H1 (cell line): ENCODE results near the gene XPO1. TPM values are rescaled to one million over a fixed set of nuclear protein-coding genes. Genes with fewer than 3 reads are reported as not detected.

ENCODE experiments used
- CTCF ChIA-PET: fragments of 300-600 bp; sonication (Branson Sonifier 250); formaldehyde crosslinking; loops from one replicate; lab custom pipeline; 2021; ENCODE audit not compliant: partially characterized antibody; lab: Charles Lee
- POLR2A ChIA-PET: fragments of 300-600 bp; sonication (Branson Sonifier 250); formaldehyde crosslinking; loops from one replicate; lab custom pipeline; 2021; ENCODE audit warnings: inconsistent platforms; ENCODE audit not compliant: partially characterized antibody; lab: Charles Lee
- DNase-seq, 2 experiments: peaks; one replicate each; pipeline versions ENCODE4 v3.0.0 to v3.0.0-alpha.2; 2010 to 2022; ENCODE audit warnings: low spot score in 2 of 2, low read depth in 1 of 2, mixed read lengths in 1 of 2
- FAIRE-seq: peaks from 2 replicates; lab custom pipeline; 2011; peaks lifted over from hg19 to GRCh38; lab: Jason Lieb, UNC
- H2AFZ ChIP-seq: 2 replicates; pipeline ENCODE4 v1.8.1; 2012; ENCODE audit warnings: low read length, inconsistent platforms
- H2AK5ac ChIP-seq: 2 replicates; pipeline ENCODE4 v1.6.1; 2013; ENCODE audit warnings: low read depth, low read length
- H2BK120ac ChIP-seq: replicated peaks from 2 replicates; pipeline ENCODE3; 2013; ENCODE audit warnings: low read depth, low read length, inconsistent platforms
- H2BK12ac ChIP-seq: 2 replicates; pipeline ENCODE4 v1.6.1; 2013; ENCODE audit warnings: low read depth, low read length
- H2BK15ac ChIP-seq: 2 replicates; pipeline ENCODE4 v1.6.1; 2013; ENCODE audit warnings: low read length
- H2BK20ac ChIP-seq: 2 replicates; pipeline ENCODE4 v1.6.1; 2013; ENCODE audit warnings: low read length
- H2BK5ac ChIP-seq: 2 replicates; pipeline ENCODE4 v1.6.1; 2013; ENCODE audit warnings: low read depth, low read length
- H3K14ac ChIP-seq: 2 replicates; pipeline ENCODE4 v1.6.1; 2013; ENCODE audit warnings: inconsistent platforms; ENCODE audit not compliant: insufficient read length
- H3K18ac ChIP-seq: 2 replicates; pipeline ENCODE4 v1.6.1; 2013; ENCODE audit warnings: low read length; ENCODE audit errors: extremely low read depth
- H3K23ac ChIP-seq: 2 replicates; pipeline ENCODE4 v1.6.1; 2013; ENCODE audit warnings: inconsistent platforms; ENCODE audit not compliant: insufficient read length
- H3K23me2 ChIP-seq: 2 replicates; pipeline ENCODE4 v1.6.1; 2013; ENCODE audit warnings: low read depth, low read length
- H3K27ac ChIP-seq: 2 replicates; pipeline ENCODE4 v1.6.1; 2011; ENCODE audit warnings: low read depth, low read length, inconsistent platforms
- H3K27me3 ChIP-seq, 4 experiments: replicated peaks in 1 of 4; 1 replicate in 1 of 4; 2 replicates in 3 of 4; pipeline versions ENCODE4 v1.6.1 to v1.8.1; 2011 to 2013; ENCODE audit warnings: low read length in 3 of 4, mild to moderate bottlenecking in 3 of 4, inconsistent platforms in 2 of 4, mixed read lengths in 2 of 4, moderate library complexity in 1 of 4; ENCODE audit not compliant: control insufficient read depth in 3 of 4, insufficient read depth in 3 of 4; ENCODE audit errors: extremely low read depth in 1 of 4
- H3K36me3 ChIP-seq, 4 experiments: 2 replicates each; pipeline versions ENCODE4 v1.6.1 to v1.8.1; 2011 to 2013; ENCODE audit warnings: mild to moderate bottlenecking in 4 of 4, low read length in 3 of 4, moderate library complexity in 2 of 4, control low read depth in 1 of 4, inconsistent platforms in 1 of 4; ENCODE audit not compliant: insufficient read depth in 4 of 4, control insufficient read depth in 2 of 4
- H3K4ac ChIP-seq: replicated peaks from 2 replicates; pipeline ENCODE3; 2013; ENCODE audit warnings: low read length, low read depth, mixed read lengths, inconsistent platforms; ENCODE audit not compliant: insufficient read length
- H3K4me1 ChIP-seq, 4 experiments: replicated peaks in 1 of 4; 1 replicate in 1 of 4; 2 replicates in 3 of 4; pipeline versions ENCODE4 v1.6.1 to v1.8.1; 2011 to 2013; ENCODE audit warnings: low read length in 3 of 4, inconsistent platforms in 2 of 4, mixed read lengths in 1 of 4; ENCODE audit not compliant: insufficient read depth in 4 of 4, control insufficient read depth in 3 of 4
- H3K4me2 ChIP-seq, 2 experiments: 2 replicates each; pipeline versions ENCODE4 v1.6.1 to v1.8.1; 2011 to 2013; ENCODE audit warnings: low read depth in 2 of 2, low read length in 2 of 2, control low read depth in 1 of 2, inconsistent platforms in 1 of 2, mild to moderate bottlenecking in 1 of 2; ENCODE audit not compliant: insufficient read depth in 1 of 2
- H3K4me3 ChIP-seq, 4 experiments: fragments of 200-600, 300-600 bp in 1 of 4; sonication (generic), shearing (Covaris generic), sonication (Bioruptor Twin) in 1 of 4; 2 replicates each; pipeline versions ENCODE4 v1.5.1 to v1.8.1; 2011 to 2016; ENCODE audit warnings: low read length in 4 of 4, low read depth in 3 of 4, control low read depth in 2 of 4, inconsistent platforms in 2 of 4, mild to moderate bottlenecking in 2 of 4, mixed read lengths in 1 of 4, moderate library complexity in 1 of 4; ENCODE audit not compliant: insufficient read depth in 2 of 4; ENCODE audit errors: extremely low read depth in 1 of 4
- H3K56ac ChIP-seq: replicated peaks from 2 replicates; pipeline ENCODE3; 2013; ENCODE audit warnings: low read depth, mild to moderate bottlenecking, mixed read lengths, low read length, inconsistent platforms; ENCODE audit not compliant: insufficient read length
- H3K79me1 ChIP-seq: 2 replicates; pipeline ENCODE4 v1.6.1; 2013; ENCODE audit warnings: low read depth, low read length, control low read depth
- H3K79me2 ChIP-seq, 2 experiments: 2 replicates each; pipeline versions ENCODE4 v1.6.1 to v1.8.1; 2012 to 2013; ENCODE audit warnings: low read length in 2 of 2, mild to moderate bottlenecking in 2 of 2, inconsistent platforms in 1 of 2; ENCODE audit not compliant: insufficient read depth in 2 of 2, control insufficient read depth in 1 of 2
- H3K9ac ChIP-seq, 4 experiments: replicated peaks in 1 of 4; 1 replicate in 1 of 4; 2 replicates in 3 of 4; pipeline versions ENCODE4 v1.6.1 to v1.8.1; 2011 to 2013; ENCODE audit warnings: low read depth in 3 of 4, low read length in 3 of 4, control low read depth in 2 of 4, mild to moderate bottlenecking in 2 of 4, moderate library complexity in 2 of 4, inconsistent platforms in 1 of 4; ENCODE audit errors: extremely low read depth in 1 of 4
- H3K9me3 ChIP-seq, 2 experiments: 2 replicates each; pipeline versions ENCODE4 v1.6.1 to v1.8.1; 2012 to 2013; ENCODE audit warnings: mild to moderate bottlenecking in 2 of 2, moderate library complexity in 2 of 2, control low read depth in 1 of 2, inconsistent platforms in 1 of 2, low read depth in 1 of 2, low read length in 1 of 2, mixed read lengths in 1 of 2; ENCODE audit not compliant: insufficient read depth in 2 of 2
- H4K20me1 ChIP-seq, 2 experiments: replicated peaks in 1 of 2; 2 replicates each; pipeline versions ENCODE3 to v1.8.1; 2011 to 2013; ENCODE audit warnings: inconsistent platforms in 2 of 2, low read length in 2 of 2, mild to moderate bottlenecking in 1 of 2; ENCODE audit not compliant: insufficient read depth in 2 of 2, control insufficient read depth in 1 of 2
- H4K5ac ChIP-seq: 2 replicates; pipeline ENCODE4 v1.6.1; 2013; ENCODE audit warnings: low read length, low read depth, mixed read lengths, inconsistent platforms; ENCODE audit not compliant: insufficient read length
- H4K8ac ChIP-seq: 2 replicates; pipeline ENCODE4 v1.8.0; 2013; ENCODE audit warnings: mild to moderate bottlenecking, moderate library complexity, low read length, inconsistent platforms; ENCODE audit not compliant: insufficient read depth; ENCODE audit errors: extremely low read depth
- H4K91ac ChIP-seq: replicated peaks from 2 replicates; pipeline ENCODE3; 2013; ENCODE audit warnings: low read length, mixed read lengths, inconsistent platforms; ENCODE audit not compliant: insufficient read length
- CTCF ChIP-seq, 3 experiments: IDR thresholded peaks; 1 replicate in 2 of 3; 2 replicates in 1 of 3; pipeline versions ENCODE4 v1.5.1 to v1.6.1; 2011; ENCODE audit warnings: low read length in 3 of 3, mild to moderate bottlenecking in 3 of 3, inconsistent platforms in 2 of 3, low read depth in 1 of 3, moderate library complexity in 1 of 3; ENCODE audit not compliant: insufficient read depth in 1 of 3; ENCODE audit errors: control extremely low read depth in 1 of 3
- EGR1 ChIP-seq: IDR thresholded peaks from 2 replicates; pipeline ENCODE4 v1.6.1; 2011; ENCODE audit warnings: low read depth, low read length, borderline replicate concordance
- GTF2F1 ChIP-seq: IDR thresholded peaks from 2 replicates; pipeline ENCODE4 v1.6.1; 2012; ENCODE audit warnings: low read depth, low read length, improper control_type of control experiment, borderline replicate concordance
- SAP30 ChIP-seq: fragments of 300-600 bp; sonication (generic); IDR thresholded peaks from 2 replicates; pipeline ENCODE4 v1.7.1; 2012; ENCODE audit warnings: low read length, moderate library complexity, mild to moderate bottlenecking, inconsistent platforms; ENCODE audit not compliant: insufficient read depth, insufficient replicate concordance
- SIN3A ChIP-seq, 2 experiments: IDR thresholded peaks in 1 of 2; conservative IDR thresholded peaks in 1 of 2; 2 replicates each; pipeline ENCODE4 v1.6.1; 2011 to 2012; ENCODE audit warnings: low read length in 2 of 2, improper control_type of control experiment in 1 of 2, low read depth in 1 of 2, mild to moderate bottlenecking in 1 of 2
- SIRT6 ChIP-seq: IDR thresholded peaks from one replicate; pipeline ENCODE4 v1.7.1; 2012; ENCODE audit warnings: low read length, inconsistent platforms
- SUZ12 ChIP-seq: fragments of 200-600 bp; sonication (generic); IDR thresholded peaks from 2 replicates; pipeline ENCODE4 v1.6.1; 2012; ENCODE audit warnings: mild to moderate bottlenecking, inconsistent platforms, low read length, moderate library complexity, mixed read lengths
- YY1 ChIP-seq: IDR thresholded peaks from 2 replicates; pipeline ENCODE4 v1.6.1; 2011; ENCODE audit warnings: low read depth, mild to moderate bottlenecking, low read length
- WGBS, 2 experiments: shearing (Covaris generic) in 1 of 2; methylation state at CpG; one replicate each; pipeline versions ENCODE4 v1.1.6 to v1.1.7; 2013 to 2015; ENCODE audit warnings: low lambda C conversion rate in 2 of 2, mixed read lengths in 2 of 2, inconsistent platforms in 1 of 2, low coverage in 1 of 2, missing lambda C conversion rate in 1 of 2; ENCODE audit not compliant: insufficient replicate concordance in 2 of 2, insufficient coverage in 1 of 2, insufficient read length in 1 of 2; ENCODE audit errors: extremely low coverage in 1 of 2, missing lambda C conversion rate in 1 of 2; 5-methylcytosine and 5-hydroxymethylcytosine counted together
- polyA plus RNA-seq, 7 experiments: library from polyadenylated mRNA; depleted of rRNA in 3 of 7; stranded (reverse) in 5 of 7; unstranded in 2 of 7; fragments of >200 nt in 5 of 7; fragments of 200-250 nt in 2 of 7; gene quantifications; 1 replicate in 5 of 7; 2 replicates in 1 of 7; 4 replicates in 1 of 7; pipeline versions ENCODE4 v1.2.1 to v1.2.3, GENCODE V29; 2011 to 2013; ENCODE audit warnings: missing spikeins in 2 of 7, mixed read lengths in 2 of 7
- total RNA-seq: library from RNA; stranded (reverse); fragmentation: NEBNext Ultra II Directional; extraction: Animal tissue kit (Norgen Biotek cat#: 25700); gene quantifications from 2 replicates; pipeline ENCODE4 v1.2.1, GENCODE V29; 2021

Gene XPO1
- total and polyA plus RNA-seq, 2 of the 8 experiments (the other 6 are each of a cell fraction or from before 2014, with no cell fraction given) = 110 to 296 TPM

GRCh38 chr2:61510674-61511671 is 27.2 kb downstream of the XPO1 start:
- Histone ChIP-seq H2BK120ac (no peak overlapping the region), H3K4me2 (no peak overlapping the region), H3K79me2 (peaks cover 6 to 99% of the 10 kb centered on the region in 2 experiments; a peak in 3 of 4 replicates), H2BK12ac (no peak overlapping the region), H4K8ac (no peak overlapping the region), H3K18ac (no peak overlapping the region), H3K23ac (no peak overlapping the region), H3K36me3 (peaks cover 15 to 84% (median 44%) of the 10 kb centered on the region in 4 experiments; a peak in 7 of 8 replicates), H3K14ac (no peak overlapping the region), H3K79me1 (peaks cover 4% of the 10 kb centered on the region), H3K4me1 (peaks cover 0 to 3% (median 0%) of the 10 kb centered on the region in 4 experiments; a peak in 2 of 7 replicates), H4K20me1 (peaks cover 6 to 12% of the 10 kb centered on the region in 2 experiments), H3K4ac (no peak overlapping the region), H2AK5ac (no peak overlapping the region), H3K27me3 (no peaks in the 10 kb centered on the region), H4K91ac (no peak overlapping the region), H2BK20ac (no peak overlapping the region), H4K5ac (no peak overlapping the region), H3K23me2 (no peaks in the 10 kb centered on the region), H3K9ac (no peak overlapping the region), H2BK15ac (no peak overlapping the region), H3K4me3 (no peak overlapping the region), H3K9me3 (no peaks in the 10 kb centered on the region), H2AFZ (no peak overlapping the region), H2BK5ac (no peak overlapping the region; the same call in 1 of the 2 replicates), H3K27ac (no peak overlapping the region), H3K56ac (no peak overlapping the region)
- DNase-seq (no peak), FAIRE-seq (no peak)
- 88% methylated on average over 19 of the region's 19 CpGs; no CpG with 5 or more reads in 1 of the 2 experiments for WGBS, 2 experiments
- CTCF ChIA-PET = interaction anchor here (0.5 to 1.1 kb wide), 3 partner anchors 85 to 106 kb away, joined by 3 to 5 read pairs (median 4); no protein-coding TSS in a partner anchor
- POLR2A ChIA-PET = interaction anchor here (0.8 to 3.5 kb wide), 6 partner anchors 10 to 80 kb away, joined by 3 to 14 read pairs (median 5); no protein-coding TSS in a partner anchor
- TF ChIP-seq SAP30 = no peak
- TF ChIP-seq SIN3A (conservative IDR thresholded peaks at IDR 0.05 in 1 of 2, IDR thresholded peaks at IDR 0.05 in 1 of 2; ENCODE audit: low read depth in 1 of 2, low read length in 2 of 2) = no peak
- no peak for TF ChIP-seq EGR1
- no peak for TF ChIP-seq SUZ12
- no peak for TF ChIP-seq YY1
- no peak for TF ChIP-seq SIRT6
- TF ChIP-seq CTCF (IDR thresholded peaks at IDR 0.05; ENCODE audit: control extremely low read depth in 1 of 3, insufficient read depth in 1 of 3, low read depth in 1 of 3, low read length in 3 of 3) = no peak
- no peak for TF ChIP-seq GTF2F1
